Measurements from ENCODE around the gene CDC7. TPM values are rescaled to one million over a fixed set of nuclear protein-coding genes. Genes with fewer than 3 reads are reported as not detected.
A peak's percentile ranks its signal among the peaks of the same experiment; 100 is the strongest.

CDC7 gene
- total RNA-seq, 2 experiments from 2014 or later = 35.8 to 54.5 TPM

GRCh38 chr1:91546876-91547275 is 46.2 kb downstream of the CDC7 start:
- no peak for TF ChIP-seq EZH2phosphoT487 (IDR thresholded peaks at IDR 0.05; ENCODE audit: borderline replicate concordance, low read depth, low read length)
- Histone ChIP-seq H4K20me1 (ENCODE audit: insufficient read depth, low read length) (no peaks in the 10 kb centered on the region), H3K36me3 (ENCODE audit: insufficient read depth, low read length) (no peaks in the 10 kb centered on the region; the same call in 1 of the 2 replicates), H3K4me2 (ENCODE audit: low read length) (no peak overlapping the region), H3K4me1 (ENCODE audit: insufficient read depth, low read length, poor library complexity, severe bottlenecking) (peaks cover 17% of the 10 kb centered on the region), H3K9me3 (ENCODE audit: low read length) (no peaks in the 10 kb centered on the region), H3K4me3 (ENCODE audit: low read depth, low read length, poor library complexity, severe bottlenecking) (no peak overlapping the region), H3K9me2 (ENCODE audit: insufficient read depth, low read length) (no peaks in the 10 kb centered on the region), H3K79me2 (ENCODE audit: insufficient read depth, low read depth, low read length) (no peaks in the 10 kb centered on the region), H3K27ac (ENCODE audit: low read depth, low read length, poor library complexity, severe bottlenecking) (no peak overlapping the region), H2AFZ (ENCODE audit: low read length) (no peak overlapping the region)
- POLR2A ChIA-PET = interaction anchor here (0.7 kb wide), 1 partner anchor 318 kb away, joined by 3 read pairs; no protein-coding TSS in a partner anchor
- BruUV-seq (replicated peaks) = no TSS peak
- CTCF ChIA-PET (ENCODE audit: unreplicated experiment) = no interaction called here
- DNase-seq (ENCODE audit: low spot score) = no peak
- intact Hi-C loops (cut with micrococcal nuclease; ENCODE audit: unreplicated experiment) = no loop called here

- peak overlapping the region; percentile 42 for H3K27ac ChIP-seq (ENCODE audit: low read depth, low read length, poor library complexity, severe bottlenecking)
- H3K79me2 ChIP-seq (ENCODE audit: insufficient read depth, low read depth, low read length) = no peaks in the 10 kb centered on the region
- intact Hi-C loops (cut with micrococcal nuclease; ENCODE audit: unreplicated experiment) = no loop called here
- no peaks in the 10 kb centered on the region for H3K9me2 ChIP-seq (ENCODE audit: insufficient read depth, low read length)
- H3K36me3 ChIP-seq (ENCODE audit: insufficient read depth, low read length) = no peaks in the 10 kb centered on the region; the same call in 1 of the 2 replicates
- no TSS peak for BruUV-seq (replicated peaks)
- H3K4me2 ChIP-seq (ENCODE audit: low read length) = peak overlapping the region; percentile 69
- peak overlapping the region; percentile 29 for H3K4me3 ChIP-seq (ENCODE audit: low read depth, low read length, poor library complexity, severe bottlenecking)
- CTCF ChIA-PET (ENCODE audit: unreplicated experiment) = no interaction called here
- H2AFZ ChIP-seq (ENCODE audit: low read length) = peak overlapping the region; percentile 94
- peaks cover 17% of the 10 kb centered on the region for H3K4me1 ChIP-seq (ENCODE audit: insufficient read depth, low read length, poor library complexity, severe bottlenecking)
- DNase-seq (ENCODE audit: low spot score) = peak; percentile 58
- H4K20me1 ChIP-seq (ENCODE audit: insufficient read depth, low read length) = no peaks in the 10 kb centered on the region
- no peak for TF ChIP-seq CTCF (conservative IDR thresholded peaks at IDR 0.05; ENCODE audit: low read length)
- TF ChIP-seq EZH2phosphoT487 (IDR thresholded peaks at IDR 0.05; ENCODE audit: borderline replicate concordance, low read depth, low read length) = no peak
- POLR2A ChIA-PET = interaction anchor here (0.6 to 0.9 kb wide), 2 partner anchors 14 to 22 kb away, joined by 3 read pairs; no protein-coding TSS in a partner anchor
- H3K9me3 ChIP-seq (ENCODE audit: low read length) = no peaks in the 10 kb centered on the region
Measured at GRCh38 chr1:91548376-91549040, 47.9 kb downstream of the CDC7 start.

- no peaks in the 10 kb centered on the region; the same call in 1 of the 2 replicates for H3K36me3 ChIP-seq (ENCODE audit: insufficient read depth, low read length)
- no peaks in the 10 kb centered on the region for H3K9me3 ChIP-seq (ENCODE audit: low read length)
- peaks cover 17% of the 10 kb centered on the region for H3K4me1 ChIP-seq (ENCODE audit: insufficient read depth, low read length, poor library complexity, severe bottlenecking)
- peak; percentile 18 for DNase-seq (ENCODE audit: low spot score)
- ChIA-PET POLR2A (interaction anchor here (0.6 to 0.9 kb wide), 3 partner anchors 13 to 393 kb away, joined by 3 read pairs; no protein-coding TSS in a partner anchor), CTCF (ENCODE audit: unreplicated experiment) (no interaction called here)
- no TSS peak for BruUV-seq (replicated peaks)
- H3K27ac ChIP-seq (ENCODE audit: low read depth, low read length, poor library complexity, severe bottlenecking) = peak overlapping the region; percentile 42
- TF ChIP-seq CTCF (conservative IDR thresholded peaks at IDR 0.05; ENCODE audit: low read length) = no peak
- TF ChIP-seq EZH2phosphoT487 (IDR thresholded peaks at IDR 0.05; ENCODE audit: borderline replicate concordance, low read depth, low read length) = no peak
- H3K4me2 ChIP-seq (ENCODE audit: low read length) = peak overlapping the region; percentile 69
- H2AFZ ChIP-seq (ENCODE audit: low read length) = peak overlapping the region; percentile 94
- peak overlapping the region; percentile 29 for H3K4me3 ChIP-seq (ENCODE audit: low read depth, low read length, poor library complexity, severe bottlenecking)
- intact Hi-C loops (cut with micrococcal nuclease; ENCODE audit: unreplicated experiment) = no loop called here
- H3K9me2 ChIP-seq (ENCODE audit: insufficient read depth, low read length) = no peaks in the 10 kb centered on the region
- no peaks in the 10 kb centered on the region for H3K79me2 ChIP-seq (ENCODE audit: insufficient read depth, low read depth, low read length)
- H4K20me1 ChIP-seq (ENCODE audit: insufficient read depth, low read length) = no peaks in the 10 kb centered on the region
Measured at GRCh38 chr1:91549041-91549735, 48.5 kb downstream of the CDC7 start.

All from OCI-LY7 (cell line).